SH-SY5Y (cell line): ENCODE data around the gene INAVA.

Experiments
- GATA2 ChIP-seq: IDR thresholded peaks from 2 replicates; pipeline ENCODE4 v1.6.1; 2011; ENCODE audit warnings: mild to moderate bottlenecking, low read depth, low read length
- GATA3 ChIP-seq: IDR thresholded peaks from 2 replicates; pipeline ENCODE4 v1.6.1; 2011; ENCODE audit warnings: low read depth, mild to moderate bottlenecking, low read length, moderate library complexity

The INAVA gene

DNA sequence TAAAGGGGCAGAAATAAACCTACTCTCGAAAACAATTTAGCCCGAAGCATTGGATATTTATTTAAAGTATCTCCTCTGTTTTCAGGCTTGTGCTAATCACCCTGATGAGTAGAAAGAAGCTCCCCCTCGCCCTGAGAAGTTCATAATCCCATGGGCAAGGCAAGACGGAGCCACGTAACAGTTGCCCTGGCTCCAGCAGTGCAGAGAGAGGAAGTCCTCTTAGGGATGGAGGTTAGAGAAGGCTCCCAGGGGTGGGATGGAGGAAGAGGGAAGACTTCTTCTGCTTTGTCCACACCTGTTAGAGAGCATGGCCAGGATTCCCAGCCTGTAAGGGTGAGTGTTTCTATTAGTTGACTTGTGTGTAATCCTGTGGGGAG lies 25.3 kb upstream of the INAVA start:
- no peak for TF ChIP-seq GATA2
- TF ChIP-seq GATA3, result no peak

DNA sequence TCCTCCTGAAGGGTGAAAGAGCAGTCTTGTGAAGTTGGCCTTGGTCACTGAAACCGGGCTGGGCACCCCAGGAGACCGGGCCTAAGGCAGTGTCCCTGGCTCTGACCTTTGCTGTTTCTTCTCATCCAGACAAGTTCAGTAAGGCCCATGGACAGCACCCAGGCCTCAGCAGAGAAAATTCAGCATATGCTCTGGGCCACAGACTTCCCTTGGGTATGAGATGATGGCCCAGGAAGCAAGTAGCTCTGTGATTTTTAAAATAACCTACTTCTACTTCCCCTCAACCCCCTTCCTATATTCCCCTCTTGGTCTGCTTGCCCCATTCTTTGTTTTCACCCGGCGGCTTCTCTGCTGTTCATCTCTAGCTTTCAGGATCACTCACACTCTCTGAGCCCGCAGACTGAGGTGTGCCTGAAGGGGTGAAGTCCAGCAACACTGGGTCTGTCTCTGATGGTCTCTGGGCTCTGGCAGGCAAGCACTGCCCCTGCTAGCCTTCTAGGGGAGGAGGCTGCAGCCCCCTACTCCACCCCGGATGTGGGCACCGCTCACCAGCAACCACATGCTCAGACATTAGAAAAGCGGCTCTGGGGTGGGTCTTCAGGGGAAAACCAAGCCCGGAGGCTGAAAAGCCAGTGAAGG lies 24.8 kb upstream of the INAVA start:
- TF ChIP-seq GATA2 (no peak), GATA3 (no peak)

DNA sequence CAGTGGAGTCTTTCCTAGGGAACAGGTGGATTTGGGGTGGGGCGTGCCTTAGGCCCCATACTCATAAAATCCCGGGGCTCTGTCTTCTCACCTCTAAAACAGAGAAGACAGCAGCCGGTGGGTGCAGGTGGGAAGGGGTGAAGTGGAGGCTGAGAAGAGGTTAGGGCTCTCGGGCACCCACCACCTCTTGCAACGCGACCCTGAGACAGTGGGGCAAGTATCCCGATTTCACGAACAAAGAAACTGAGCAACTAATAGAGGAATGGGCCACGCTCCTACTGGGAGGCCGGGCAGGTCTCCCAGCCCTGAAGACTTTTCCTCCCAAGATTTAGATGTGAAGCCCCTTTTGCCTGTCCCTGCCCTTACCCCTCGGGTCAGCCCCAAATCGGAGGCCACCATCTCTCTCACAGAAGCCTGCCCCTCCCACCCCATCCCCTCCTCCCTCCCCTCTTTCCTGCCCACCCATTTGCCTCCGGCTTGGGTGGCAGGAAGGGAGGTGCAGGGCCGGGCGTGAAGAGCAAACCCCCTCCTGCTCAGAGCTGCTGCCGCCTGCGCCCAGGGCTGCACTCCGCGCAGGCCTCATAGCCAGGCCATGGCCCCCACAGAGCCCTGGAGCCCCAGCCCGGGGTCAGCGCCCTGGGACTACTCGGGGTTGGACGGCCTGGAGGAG lies 22.1 kb upstream of the INAVA start, which contains the start of gene GPR25:
Gene GPR25 (plus strand): TSS at position 536 of the 670 bp plus-strand sequence. CDS start 57 bp downstream, at position 593.
- TF ChIP-seq GATA2, result no peak
- no peak for TF ChIP-seq GATA3

DNA sequence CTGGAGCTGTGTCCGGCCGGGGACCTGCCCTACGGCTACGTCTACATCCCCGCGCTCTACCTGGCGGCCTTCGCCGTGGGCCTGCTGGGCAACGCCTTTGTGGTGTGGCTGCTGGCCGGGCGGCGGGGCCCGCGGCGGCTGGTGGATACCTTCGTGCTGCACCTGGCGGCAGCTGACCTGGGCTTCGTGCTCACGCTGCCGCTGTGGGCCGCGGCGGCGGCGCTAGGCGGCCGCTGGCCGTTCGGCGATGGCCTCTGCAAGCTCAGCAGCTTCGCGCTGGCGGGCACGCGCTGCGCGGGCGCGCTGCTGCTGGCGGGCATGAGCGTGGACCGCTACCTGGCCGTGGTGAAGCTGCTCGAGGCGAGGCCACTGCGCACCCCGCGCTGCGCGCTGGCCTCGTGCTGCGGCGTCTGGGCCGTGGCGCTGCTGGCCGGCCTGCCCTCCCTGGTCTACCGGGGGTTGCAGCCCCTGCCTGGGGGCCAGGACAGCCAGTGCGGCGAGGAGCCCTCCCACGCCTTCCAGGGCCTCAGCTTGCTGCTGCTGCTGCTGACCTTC lies 21.5 kb upstream of the INAVA start:
- TF ChIP-seq GATA2 (no peak), GATA3 (no peak)

DNA sequence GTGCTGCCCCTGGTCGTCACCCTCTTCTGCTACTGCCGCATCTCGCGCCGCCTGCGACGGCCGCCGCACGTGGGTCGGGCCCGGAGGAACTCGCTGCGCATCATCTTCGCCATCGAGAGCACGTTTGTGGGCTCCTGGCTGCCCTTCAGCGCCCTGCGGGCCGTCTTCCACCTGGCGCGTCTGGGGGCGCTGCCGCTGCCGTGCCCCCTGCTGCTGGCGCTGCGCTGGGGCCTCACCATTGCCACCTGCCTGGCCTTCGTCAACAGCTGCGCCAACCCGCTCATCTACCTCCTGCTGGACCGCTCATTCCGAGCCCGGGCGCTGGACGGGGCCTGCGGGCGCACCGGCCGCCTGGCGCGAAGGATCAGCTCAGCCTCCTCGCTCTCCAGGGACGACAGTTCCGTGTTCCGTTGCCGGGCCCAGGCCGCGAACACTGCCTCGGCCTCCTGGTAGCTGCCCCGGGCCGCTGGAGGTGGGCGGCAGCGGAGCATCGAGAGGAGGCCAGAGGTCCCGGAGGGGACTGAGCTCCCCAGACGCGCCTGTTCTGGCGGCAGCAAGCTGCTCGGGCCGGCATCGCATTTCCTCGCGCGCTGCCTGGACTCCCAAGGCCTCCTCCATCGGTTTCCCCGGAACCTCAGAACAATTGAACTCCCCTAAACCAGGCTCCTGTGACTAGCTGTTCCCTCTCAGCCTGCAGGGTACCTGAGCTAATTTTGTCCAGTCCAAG lies 20.9 kb upstream of the INAVA start:
- TF ChIP-seq GATA3 (no peak), GATA2 (no peak)

DNA sequence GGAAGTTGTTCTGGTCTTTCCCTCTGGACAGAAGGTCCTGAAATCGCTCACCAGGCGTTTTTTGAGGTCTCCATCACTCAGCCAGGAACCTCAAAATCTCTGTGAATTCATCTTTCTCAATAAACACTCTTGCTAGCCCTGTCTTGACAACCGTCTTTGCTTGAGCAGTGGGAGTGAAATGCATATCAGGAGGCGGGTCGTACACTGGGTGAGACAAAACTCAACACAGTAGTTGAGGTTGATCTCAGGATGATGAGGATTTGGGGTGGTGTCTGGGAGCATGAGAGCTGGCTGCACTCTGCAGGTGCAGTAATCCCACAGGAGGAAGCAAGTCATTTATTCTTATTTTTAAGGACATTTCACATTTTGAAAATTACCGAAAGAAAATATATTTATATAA lies 20.0 kb upstream of the INAVA start:
- no peak for TF ChIP-seq GATA3
- TF ChIP-seq GATA2, result no peak

DNA sequence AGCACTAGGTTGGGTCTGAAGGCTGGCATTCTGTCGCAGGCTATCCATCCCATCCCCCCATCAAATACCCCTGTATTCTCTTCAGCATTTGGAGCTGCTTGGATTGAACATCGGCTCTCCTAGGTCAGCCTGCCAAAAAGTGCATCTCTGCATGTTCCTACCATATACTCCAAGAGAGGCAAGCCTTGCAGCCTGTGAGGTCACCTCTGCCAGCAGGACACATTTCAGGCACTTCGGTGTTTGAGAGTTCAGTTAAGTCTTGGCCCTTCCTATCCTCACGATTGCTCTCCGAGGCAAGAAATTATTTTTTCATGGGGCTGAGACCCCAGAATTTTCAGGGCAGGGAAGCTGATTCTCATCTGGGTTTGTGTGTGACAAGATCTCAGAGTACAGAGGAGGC lies 19.3 kb upstream of the INAVA start:
- TF ChIP-seq GATA3 (no peak), GATA2 (no peak)

DNA sequence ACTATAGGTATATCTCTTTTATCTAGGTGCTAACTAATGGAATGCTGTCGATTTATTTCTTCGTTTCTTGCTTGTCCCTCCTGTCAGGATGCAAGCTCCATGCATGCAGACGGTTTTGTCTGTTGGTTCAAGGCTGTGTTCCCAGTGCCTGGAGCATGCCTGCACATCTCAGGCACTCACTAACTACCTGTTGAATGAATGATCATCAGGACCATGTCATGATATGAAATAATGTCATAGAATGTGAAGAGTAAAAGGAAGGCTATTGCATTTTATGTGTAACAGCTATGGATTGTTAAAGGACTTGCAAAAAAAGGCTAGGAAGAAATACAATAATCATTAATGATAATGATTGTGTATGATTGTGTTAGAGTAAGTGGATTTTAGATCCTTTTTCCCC lies 17.7 kb upstream of the INAVA start:
- TF ChIP-seq GATA2 (no peak), GATA3 (no peak)

DNA sequence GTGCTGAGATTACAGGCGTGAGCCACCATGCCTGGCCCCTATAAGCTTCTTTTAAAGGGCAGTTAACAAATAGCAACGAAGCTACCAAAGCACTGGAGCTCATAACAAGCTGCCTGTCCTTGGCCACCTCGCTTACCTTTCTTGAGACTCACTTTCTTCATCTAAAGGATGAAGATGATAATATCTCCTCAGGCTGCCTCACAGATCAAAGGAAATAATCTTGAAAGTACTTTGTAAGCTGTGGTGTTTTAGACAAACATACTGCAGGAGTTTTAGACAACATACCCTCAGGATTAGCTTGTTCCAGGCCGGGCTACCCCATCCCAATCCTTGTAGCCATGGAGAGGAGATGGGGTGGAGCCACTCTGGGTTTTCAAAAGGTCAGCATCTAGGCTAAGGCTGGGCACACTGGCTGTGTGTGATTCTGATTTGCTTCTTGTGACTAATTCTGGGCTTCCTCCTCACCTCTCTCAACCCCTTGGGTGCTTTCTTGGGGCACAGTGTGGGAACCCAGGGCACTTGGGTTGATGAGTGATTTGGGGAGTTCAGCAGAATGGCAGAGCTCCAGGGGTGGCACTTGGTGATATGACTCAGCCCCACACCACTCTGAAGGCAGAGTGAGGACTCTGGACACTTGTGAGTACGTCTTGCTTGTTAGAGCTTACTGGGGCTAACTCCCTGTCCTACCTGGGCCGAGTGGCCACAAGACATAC lies 16.7 kb upstream of the INAVA start:
- no peak for TF ChIP-seq GATA3

DNA sequence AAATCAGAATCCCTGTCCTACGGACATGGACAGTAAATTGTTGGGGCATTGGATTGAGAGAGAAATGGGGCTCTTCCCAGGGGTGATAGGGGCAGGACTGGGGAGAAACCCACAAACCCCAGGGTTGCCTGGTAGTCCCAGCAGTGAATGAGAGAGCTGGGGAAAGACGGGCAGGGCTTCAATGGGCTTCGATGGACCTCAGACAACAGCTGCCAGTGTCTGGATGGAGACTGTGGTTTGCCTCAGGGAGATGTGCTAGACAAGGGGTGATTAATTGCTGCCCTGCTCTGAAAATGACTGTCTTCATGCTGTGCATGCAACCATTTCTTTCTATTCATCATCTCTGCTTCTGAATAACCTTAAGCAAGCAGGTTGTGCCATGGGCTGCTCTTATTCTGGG lies 14.5 kb upstream of the INAVA start:
- TF ChIP-seq GATA2, result no peak
- no peak for TF ChIP-seq GATA3

DNA sequence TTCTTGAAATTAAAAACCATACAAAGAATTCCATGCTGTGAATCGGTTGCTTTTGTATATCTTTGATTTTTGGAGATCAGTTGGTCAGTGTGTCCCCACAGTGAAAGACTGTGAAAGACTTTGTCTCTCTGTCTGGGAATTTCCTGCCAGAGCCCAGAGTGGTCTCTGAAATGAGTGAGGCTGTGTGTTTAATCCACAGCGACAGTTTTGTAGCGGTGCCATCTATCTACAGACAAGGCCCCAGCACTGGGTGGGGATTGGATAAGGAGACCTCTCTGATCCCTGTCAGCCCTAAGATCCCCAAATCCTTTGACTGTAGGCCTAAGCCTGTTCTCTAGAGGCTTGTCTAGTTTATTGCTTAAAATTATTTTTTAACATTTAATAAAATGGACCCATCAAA lies 11.6 kb upstream of the INAVA start:
- no peak for TF ChIP-seq GATA3
- no peak for TF ChIP-seq GATA2

DNA sequence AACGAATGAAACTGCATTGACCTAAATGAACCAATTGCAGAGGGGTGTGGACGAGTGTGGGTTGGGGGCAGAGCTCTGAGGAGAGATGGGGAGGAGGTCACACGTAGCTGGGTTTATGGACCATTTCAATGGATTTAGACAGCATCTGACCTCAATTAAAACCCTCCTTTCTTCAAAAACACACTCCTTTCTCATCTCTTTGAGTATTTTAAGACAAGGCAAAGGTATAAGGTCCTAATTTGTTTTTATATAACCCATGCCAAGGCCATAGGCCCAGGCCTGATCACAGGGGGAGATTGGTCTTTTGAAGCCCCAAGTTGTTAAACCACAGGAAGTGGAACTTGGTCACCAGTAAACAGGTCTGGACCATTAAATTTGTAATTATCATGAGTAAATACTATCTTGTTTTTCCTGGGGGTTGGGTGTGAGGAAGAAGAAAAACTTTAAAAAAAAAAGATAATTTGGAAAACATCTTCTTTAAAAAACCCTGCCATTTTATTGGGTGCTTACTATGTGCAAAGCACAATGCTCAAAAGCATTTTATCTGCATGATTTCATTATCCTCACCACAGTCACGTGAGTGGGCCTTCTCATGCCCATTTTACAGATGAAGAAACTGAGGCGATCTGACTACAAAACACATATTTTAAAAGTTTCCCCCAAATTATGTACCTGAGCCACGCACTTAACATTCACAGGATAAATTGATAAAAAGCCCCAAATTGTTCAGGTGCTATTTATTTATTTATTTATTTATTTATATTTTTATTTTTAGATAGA lies 8.9 kb upstream of the INAVA start:
- TF ChIP-seq GATA3 (no peak), GATA2 (no peak; the same call in 1 of the 2 replicates)

DNA sequence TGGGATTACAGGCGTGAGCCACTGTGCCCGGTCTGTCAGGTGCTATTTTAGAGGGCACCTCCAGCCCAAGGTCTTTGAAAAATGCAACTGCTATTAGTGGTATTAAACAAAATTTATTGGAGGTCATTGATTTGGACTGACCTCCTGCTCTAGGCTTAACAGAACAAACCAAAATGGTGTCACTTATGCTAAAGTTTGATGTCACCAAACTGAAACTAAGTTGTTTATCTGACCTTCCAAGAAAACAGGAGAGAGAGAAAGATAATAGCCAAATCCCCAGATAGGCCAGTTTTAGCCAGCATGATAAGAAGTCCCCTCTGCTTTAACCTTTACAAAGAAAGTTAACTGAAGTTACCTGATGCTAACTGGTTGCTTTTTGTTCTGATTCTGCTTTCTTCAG lies 8.1 kb upstream of the INAVA start:
- TF ChIP-seq GATA2 (no peak), GATA3 (no peak)

DNA sequence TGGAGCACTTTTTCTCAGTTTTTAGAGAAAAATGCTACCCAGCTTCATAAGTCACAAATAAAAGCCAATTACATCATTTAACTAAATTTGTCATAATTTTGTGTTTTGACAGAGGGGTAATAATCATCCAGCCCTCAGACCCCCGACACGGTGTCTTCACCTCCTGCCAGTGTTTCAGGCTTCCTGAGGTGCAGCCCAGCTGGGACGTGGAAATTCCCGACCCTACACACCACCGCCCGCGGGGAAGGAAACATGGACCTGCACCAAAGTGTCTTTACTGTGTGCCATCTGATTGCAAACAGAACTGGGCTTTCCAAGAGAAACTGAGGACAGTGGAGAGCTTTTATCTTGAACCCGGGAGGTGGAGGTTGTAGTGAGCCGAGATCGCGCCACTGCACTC lies 7.7 kb upstream of the INAVA start:
- TF ChIP-seq GATA3 (no peak), GATA2 (no peak)
